ENCODE data around the gene NAV3. TPM values are rescaled to one million over a fixed set of nuclear protein-coding genes. Genes with fewer than 3 reads are reported as not detected.

The NAV3 gene
- total RNA-seq, 1 experiment from 2014 or later, result 18.0 TPM

DNA sequence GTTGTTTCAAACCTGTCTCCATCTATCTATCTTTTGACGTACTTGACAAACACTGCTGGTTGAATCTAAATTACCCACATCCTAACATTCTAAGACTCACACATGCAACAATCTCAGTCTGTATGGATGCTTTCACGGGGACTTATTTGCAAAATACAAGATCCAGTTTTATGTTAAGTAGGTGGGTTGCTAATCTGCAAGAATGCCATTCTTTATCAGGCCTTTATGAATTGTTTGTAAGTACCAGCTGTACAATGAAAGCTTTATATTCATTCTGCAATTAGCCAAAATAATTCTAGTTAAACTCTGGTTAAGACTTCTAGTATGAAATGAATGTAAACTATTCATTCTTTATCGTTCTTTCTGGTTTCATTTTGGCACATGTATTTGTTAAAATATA lies 135.1 kb downstream of the NAV3 start:
- H3K9me3 ChIP-seq (ENCODE audit: low read depth, low read length, poor library complexity, severe bottlenecking), result no peaks in the 10 kb centered on the region
- no peaks in the 10 kb centered on the region for H3K36me3 ChIP-seq (ENCODE audit: insufficient read depth, low read length, poor library complexity, severe bottlenecking)
- BruUV-seq (replicated peaks), result no TSS peak
- intact Hi-C loops (cut with micrococcal nuclease; ENCODE audit: unreplicated experiment), result no loop called here
- peaks cover 4% of the 10 kb centered on the region for H3K4me1 ChIP-seq (ENCODE audit: insufficient read depth, low read length, poor library complexity, severe bottlenecking)
- no peak overlapping the region for H3K4me3 ChIP-seq (ENCODE audit: low read depth, low read length, poor library complexity, severe bottlenecking)
- DNase-seq (ENCODE audit: low spot score), result no peak
- ChIA-PET CTCF (no interaction called here), POLR2A (ENCODE audit: low non-redundant PET) (interaction anchor here (0.6 kb wide), 1 partner anchor 21 kb away, joined by 3 read pairs; no protein-coding TSS in a partner anchor)
- no peak overlapping the region for H3K27ac ChIP-seq (ENCODE audit: low read depth, low read length, poor library complexity, severe bottlenecking)
- TF ChIP-seq EZH2 (IDR thresholded peaks at IDR 0.05; ENCODE audit: borderline replicate concordance, low read depth, low read length, poor library complexity, severe bottlenecking), result no peak
- TF ChIP-seq, protein P1, sequence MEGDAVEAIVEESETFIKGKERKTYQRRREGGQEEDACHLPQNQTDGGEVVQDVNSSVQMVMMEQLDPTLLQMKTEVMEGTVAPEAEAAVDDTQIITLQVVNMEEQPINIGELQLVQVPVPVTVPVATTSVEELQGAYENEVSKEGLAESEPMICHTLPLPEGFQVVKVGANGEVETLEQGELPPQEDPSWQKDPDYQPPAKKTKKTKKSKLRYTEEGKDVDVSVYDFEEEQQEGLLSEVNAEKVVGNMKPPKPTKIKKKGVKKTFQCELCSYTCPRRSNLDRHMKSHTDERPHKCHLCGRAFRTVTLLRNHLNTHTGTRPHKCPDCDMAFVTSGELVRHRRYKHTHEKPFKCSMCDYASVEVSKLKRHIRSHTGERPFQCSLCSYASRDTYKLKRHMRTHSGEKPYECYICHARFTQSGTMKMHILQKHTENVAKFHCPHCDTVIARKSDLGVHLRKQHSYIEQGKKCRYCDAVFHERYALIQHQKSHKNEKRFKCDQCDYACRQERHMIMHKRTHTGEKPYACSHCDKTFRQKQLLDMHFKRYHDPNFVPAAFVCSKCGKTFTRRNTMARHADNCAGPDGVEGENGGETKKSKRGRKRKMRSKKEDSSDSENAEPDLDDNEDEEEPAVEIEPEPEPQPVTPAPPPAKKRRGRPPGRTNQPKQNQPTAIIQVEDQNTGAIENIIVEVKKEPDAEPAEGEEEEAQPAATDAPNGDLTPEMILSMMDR (conservative IDR thresholded peaks at IDR 0.05; ENCODE audit: low read depth, low read length), result no peak
- no peaks in the 10 kb centered on the region for H3K27me3 ChIP-seq (replicated peaks; ENCODE audit: insufficient read depth, low read depth, low read length, poor library complexity)

DNA sequence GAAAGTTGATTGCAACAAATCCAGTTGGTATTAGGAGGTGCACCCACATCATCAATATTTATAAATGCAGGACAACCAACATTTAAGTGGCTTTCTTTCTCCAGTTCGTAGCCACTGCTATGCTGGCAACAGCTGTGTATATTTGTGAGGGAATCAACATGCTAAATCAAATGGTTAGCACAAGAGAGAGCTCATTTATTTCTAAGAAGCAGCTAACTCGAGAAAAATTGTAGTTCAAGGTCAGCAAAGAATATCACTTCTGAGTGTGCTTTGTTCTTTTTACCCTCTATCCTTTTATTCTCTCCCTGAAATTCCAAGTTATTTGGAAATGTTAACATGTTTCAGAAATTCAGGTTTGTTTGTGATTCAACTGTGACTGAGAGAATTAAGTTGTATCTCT lies 137.3 kb downstream of the NAV3 start:
- TF ChIP-seq EZH2 (IDR thresholded peaks at IDR 0.05; ENCODE audit: borderline replicate concordance, low read depth, low read length, poor library complexity, severe bottlenecking), result no peak
- intact Hi-C loops (cut with micrococcal nuclease; ENCODE audit: unreplicated experiment), result no loop called here
- BruUV-seq (replicated peaks), result no TSS peak

DNA sequence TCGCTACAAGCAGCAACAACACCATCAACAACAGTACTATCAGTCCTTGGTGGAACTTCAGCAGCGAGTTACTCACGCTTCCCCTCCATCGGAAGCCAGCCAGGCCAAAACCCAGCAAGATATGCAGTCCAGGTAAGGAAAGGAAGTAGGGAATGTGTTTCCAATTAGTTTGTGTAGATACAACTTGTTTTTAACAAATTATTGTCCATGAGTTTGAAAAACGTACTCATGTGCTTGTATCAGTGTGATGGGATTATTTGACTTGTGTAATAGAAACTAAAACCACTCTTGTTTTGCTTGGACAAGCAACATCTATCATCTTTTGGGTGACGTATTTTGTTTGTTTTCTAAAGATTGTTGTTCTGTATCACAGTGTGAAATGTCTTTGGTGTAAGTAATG lies 137.9 kb downstream of the NAV3 start:
- no peaks in the 10 kb centered on the region for H3K9me3 ChIP-seq (ENCODE audit: low read depth, low read length, poor library complexity, severe bottlenecking)
- H3K27me3 ChIP-seq (replicated peaks; ENCODE audit: insufficient read depth, low read depth, low read length, poor library complexity), result no peaks in the 10 kb centered on the region
- no peak for TF ChIP-seq EZH2 (IDR thresholded peaks at IDR 0.05; ENCODE audit: borderline replicate concordance, low read depth, low read length, poor library complexity, severe bottlenecking)
- TF ChIP-seq, protein P1 (conservative IDR thresholded peaks at IDR 0.05; ENCODE audit: low read depth, low read length), result no peak
- CTCF ChIA-PET, result no interaction called here
- H3K36me3 ChIP-seq (ENCODE audit: insufficient read depth, low read length, poor library complexity, severe bottlenecking), result no peaks in the 10 kb centered on the region
- no peak for DNase-seq (ENCODE audit: low spot score)
- no peak overlapping the region for H3K4me3 ChIP-seq (ENCODE audit: low read depth, low read length, poor library complexity, severe bottlenecking)
- POLR2A ChIA-PET (ENCODE audit: low non-redundant PET), result no interaction called here
- H3K27ac ChIP-seq (ENCODE audit: low read depth, low read length, poor library complexity, severe bottlenecking), result no peak overlapping the region
- H3K4me1 ChIP-seq (ENCODE audit: insufficient read depth, low read length, poor library complexity, severe bottlenecking), result peaks cover 9% of the 10 kb centered on the region
- intact Hi-C loops (cut with micrococcal nuclease; ENCODE audit: unreplicated experiment), result no loop called here
- no TSS peak for BruUV-seq (replicated peaks)

More for the DNA sequence above, 137.3 kb downstream of the NAV3 start:
- no peaks in the 10 kb centered on the region for H3K27me3 ChIP-seq (replicated peaks; ENCODE audit: insufficient read depth, low read depth, low read length, poor library complexity)
- no peaks in the 10 kb centered on the region for H3K9me3 ChIP-seq (ENCODE audit: low read depth, low read length, poor library complexity, severe bottlenecking)
- ChIA-PET CTCF (no interaction called here), POLR2A (ENCODE audit: low non-redundant PET) (no interaction called here)
- H3K4me1 ChIP-seq (ENCODE audit: insufficient read depth, low read length, poor library complexity, severe bottlenecking), result peaks cover 9% of the 10 kb centered on the region
- no peak for DNase-seq (ENCODE audit: low spot score)
- no peaks in the 10 kb centered on the region for H3K36me3 ChIP-seq (ENCODE audit: insufficient read depth, low read length, poor library complexity, severe bottlenecking)
- H3K27ac ChIP-seq (ENCODE audit: low read depth, low read length, poor library complexity, severe bottlenecking), result no peak overlapping the region
- no peak overlapping the region for H3K4me3 ChIP-seq (ENCODE audit: low read depth, low read length, poor library complexity, severe bottlenecking)

DNA sequence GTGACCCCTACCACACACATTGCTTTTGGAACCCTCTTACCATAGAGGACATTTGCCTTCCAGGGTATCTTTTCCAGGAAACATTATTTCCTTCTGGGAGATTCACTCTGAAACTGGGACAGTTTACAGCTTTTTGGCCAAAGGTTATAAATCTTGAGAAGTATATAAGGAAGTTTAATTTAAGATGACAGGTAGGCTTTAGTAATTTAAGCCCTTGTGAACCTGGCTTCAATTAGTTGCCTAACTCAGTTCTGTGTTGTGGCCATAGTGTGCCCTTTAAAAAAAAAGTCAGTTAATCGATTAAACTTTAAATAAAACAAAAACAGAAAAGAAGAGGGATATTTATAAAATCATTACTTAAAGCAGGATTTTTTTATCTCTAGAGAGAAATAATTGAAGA lies 142.9 kb downstream of the NAV3 start:
- CTCF ChIA-PET, result no interaction called here
- intact Hi-C loops (cut with micrococcal nuclease; ENCODE audit: unreplicated experiment), result no loop called here
- no peaks in the 10 kb centered on the region for H3K36me3 ChIP-seq (ENCODE audit: insufficient read depth, low read length, poor library complexity, severe bottlenecking)
- POLR2A ChIA-PET (ENCODE audit: low non-redundant PET), result interaction anchor here (0.6 kb wide), 1 partner anchor 1420 kb away, joined by 4 read pairs; no protein-coding TSS in a partner anchor
- H3K27ac ChIP-seq (ENCODE audit: low read depth, low read length, poor library complexity, severe bottlenecking), result no peak overlapping the region
- H3K27me3 ChIP-seq (replicated peaks; ENCODE audit: insufficient read depth, low read depth, low read length, poor library complexity), result no peaks in the 10 kb centered on the region
- BruUV-seq (replicated peaks), result no TSS peak
- DNase-seq (ENCODE audit: low spot score), result no peak
- H3K4me3 ChIP-seq (ENCODE audit: low read depth, low read length, poor library complexity, severe bottlenecking), result no peak overlapping the region
- H3K4me1 ChIP-seq (ENCODE audit: insufficient read depth, low read length, poor library complexity, severe bottlenecking), result peaks cover 5% of the 10 kb centered on the region
- TF ChIP-seq, protein P1 (conservative IDR thresholded peaks at IDR 0.05; ENCODE audit: low read depth, low read length), result no peak
- TF ChIP-seq EZH2 (IDR thresholded peaks at IDR 0.05; ENCODE audit: borderline replicate concordance, low read depth, low read length, poor library complexity, severe bottlenecking), result no peak
- no peaks in the 10 kb centered on the region for H3K9me3 ChIP-seq (ENCODE audit: low read depth, low read length, poor library complexity, severe bottlenecking)

Measured in A673 (cell line).